HG03378 (cell line): Measurements from ENCODE around the gene ABLIM3.
"Not testable (repeated sequence)": the region's sequence is repeated elsewhere in the genome, so short reads cannot be mapped to it uniquely, and the experiment has no call there.

Experiments
- ATAC-seq: cut with Tn5 transposase; IDR thresholded peaks from one replicate; pipeline ENCODE4 v1.9.1; 2021; ENCODE audit warnings: mild to moderate bottlenecking, moderate library complexity; ENCODE audit not compliant: unreplicated experiment

The ABLIM3 gene

DNA sequence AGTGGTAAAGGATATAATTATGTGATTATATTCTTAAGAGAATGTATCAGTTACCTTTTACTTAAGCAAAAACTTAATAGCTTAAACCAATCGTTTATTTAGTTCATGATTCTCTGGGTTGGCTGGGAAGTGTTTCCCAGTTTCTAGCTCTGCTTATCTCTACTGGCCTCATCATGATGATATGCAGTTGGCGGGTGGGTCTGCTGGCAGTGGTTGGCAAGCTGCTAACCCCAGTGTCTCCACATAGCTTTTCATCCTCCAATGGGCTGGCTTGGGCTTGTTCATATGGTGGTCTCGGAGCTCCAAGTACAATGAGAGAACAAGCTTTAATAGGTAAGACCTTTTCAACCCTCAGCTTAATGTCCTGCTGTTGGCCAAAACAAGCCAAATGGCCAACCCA, 43.8 kb downstream of the ABLIM3 start:
- no peak for ATAC-seq

- no peak for ATAC-seq
These were observed 45.2 kb downstream of the ABLIM3 start for GRCh38 chr5:149186506-149186905.

GRCh38 chr5:149187617-149188016, 46.3 kb downstream of the ABLIM3 start:
- not testable (repeated sequence) for ATAC-seq

DNA sequence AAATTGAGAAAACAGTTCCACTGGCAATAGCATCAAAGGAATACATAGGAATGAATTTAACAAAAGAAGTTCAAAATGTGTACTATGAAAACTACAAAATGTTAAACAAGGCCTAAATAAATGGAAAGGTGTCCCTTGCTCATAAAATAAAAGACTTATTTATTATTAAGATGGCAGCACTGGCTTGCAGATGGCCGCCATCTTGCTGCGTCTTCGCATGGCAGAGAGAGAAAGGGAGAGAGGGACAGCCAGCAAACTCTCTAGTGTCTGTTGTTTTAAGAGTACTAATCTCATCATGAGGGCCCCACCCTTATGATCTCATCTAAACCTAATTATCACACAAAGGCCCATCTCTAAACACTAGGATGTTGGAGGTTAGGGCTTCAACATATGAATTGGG, 47.1 kb downstream of the ABLIM3 start:
- no peak for ATAC-seq

DNA sequence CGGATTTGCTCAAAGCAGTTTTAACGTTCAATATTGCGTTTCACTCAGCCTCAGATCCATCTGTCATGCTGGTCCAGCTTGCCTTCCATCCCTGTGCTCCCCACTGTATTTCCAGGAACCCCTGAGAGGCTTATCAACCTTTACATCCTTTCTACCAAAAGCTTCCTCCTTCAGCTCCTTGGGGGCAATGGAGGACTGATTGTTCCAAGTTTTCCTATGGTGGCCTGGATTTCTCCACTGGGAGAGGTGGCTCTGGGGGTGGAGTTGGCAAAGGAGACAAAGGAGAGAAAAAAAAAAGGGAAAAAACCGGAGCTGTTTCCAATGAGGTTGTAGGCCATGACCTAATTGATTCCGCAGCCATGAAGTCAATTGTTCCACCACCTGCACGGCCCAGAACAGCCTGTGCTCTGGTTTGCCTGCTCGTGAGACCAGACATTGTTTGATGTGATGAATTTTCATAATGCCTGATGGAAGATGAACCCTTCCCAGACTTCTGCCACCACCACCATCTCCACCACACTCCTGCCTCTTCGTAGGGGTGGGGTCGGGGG, 54.1 kb downstream of the ABLIM3 start:
- no peak for ATAC-seq

DNA sequence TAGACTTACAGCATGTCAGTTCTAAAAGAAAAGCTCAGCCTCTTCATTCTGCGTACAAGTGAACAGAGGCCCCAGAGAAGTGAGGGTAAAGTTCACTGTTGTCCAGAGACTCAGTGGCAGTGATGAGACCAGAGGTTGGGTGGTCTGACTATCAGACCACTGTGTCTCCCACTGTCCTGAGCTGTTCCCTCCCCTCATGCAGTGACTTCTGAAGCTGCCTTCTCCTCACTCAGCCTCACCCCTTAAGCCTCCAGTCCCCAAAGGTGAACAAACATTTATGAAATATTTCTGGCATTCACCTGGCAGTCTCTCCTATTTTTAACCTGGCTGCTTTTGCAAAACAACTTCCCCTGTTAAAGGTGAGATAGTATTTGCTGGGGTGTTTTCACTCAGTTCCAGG, 54.7 kb downstream of the ABLIM3 start:
- ATAC-seq = no peak

- ATAC-seq = no peak
These were observed 56.9 kb downstream of the ABLIM3 start for GRCh38 chr5:149198148-149198547.

- no peak for ATAC-seq
These were observed 59.1 kb downstream of the ABLIM3 start for GRCh38 chr5:149200355-149200754.

- no peak for ATAC-seq
These were observed 59.9 kb downstream of the ABLIM3 start for GRCh38 chr5:149201121-149201637.

- ATAC-seq = no peak
These were observed 61.7 kb downstream of the ABLIM3 start for GRCh38 chr5:149202910-149203451.

DNA sequence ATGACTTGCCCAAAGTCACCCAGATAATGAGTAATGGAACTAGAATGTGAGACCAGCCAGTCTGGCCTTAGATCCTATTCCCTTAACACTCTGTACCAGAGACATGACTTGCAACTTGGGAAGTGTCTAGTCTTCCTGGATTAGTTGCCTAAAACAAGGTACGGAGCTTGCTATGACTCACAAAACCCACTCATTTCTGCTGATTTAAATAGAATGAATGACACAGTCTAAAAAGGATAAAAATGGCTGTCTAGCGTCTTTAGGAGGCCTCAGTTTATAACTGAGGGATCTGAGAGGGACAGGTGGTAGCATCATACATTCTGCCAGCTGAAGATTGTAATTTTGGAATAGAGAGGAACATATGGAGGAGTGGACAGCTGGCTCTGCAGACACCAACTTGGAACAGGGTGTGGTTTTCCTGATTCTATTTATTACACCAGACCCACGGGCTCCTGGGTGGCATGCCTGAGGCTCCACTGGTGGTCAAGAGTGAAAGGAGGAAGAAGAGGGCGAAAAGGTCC, 62.7 kb downstream of the ABLIM3 start:
- no peak for ATAC-seq

DNA sequence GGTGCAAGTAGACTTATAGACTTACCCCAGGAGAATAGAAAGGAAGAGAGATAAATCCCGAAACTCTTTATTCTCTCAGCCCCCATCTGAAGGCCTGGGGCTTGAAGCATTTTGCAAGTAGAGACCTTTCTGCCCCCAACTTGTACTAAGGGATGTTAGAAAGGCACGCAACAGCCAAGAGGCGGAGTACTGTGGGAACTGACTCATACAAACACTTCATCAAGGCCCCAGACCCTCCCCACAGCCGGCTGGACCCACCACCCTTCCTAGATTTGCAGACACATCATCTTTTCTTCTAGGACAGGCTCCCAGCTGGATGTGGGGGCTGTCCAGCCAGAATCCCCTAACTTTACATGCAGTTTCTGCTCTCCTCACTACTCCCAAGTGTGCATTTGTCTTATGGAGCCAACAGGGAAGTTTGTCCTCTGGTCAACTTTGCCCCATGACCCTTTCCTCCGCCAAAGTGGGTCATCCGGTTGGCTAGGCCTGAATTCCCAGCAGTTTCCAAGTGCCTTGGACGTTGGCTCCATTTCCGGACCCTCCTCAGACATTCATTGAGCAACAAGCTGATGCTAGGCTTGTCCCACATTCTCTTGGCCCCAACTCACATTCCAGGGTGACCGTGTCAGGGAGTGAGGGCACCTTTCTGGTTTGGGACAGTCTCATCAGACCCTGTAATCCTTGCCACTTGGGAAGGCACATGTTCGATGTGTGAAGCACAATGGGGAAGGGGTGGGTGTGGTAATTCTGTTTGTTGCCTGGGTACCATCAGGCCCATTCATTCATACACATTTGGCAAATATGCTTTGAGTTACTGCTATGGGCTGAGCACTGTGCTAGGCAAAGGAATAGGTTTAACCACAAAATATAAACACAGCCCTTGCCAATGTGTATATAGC, 64.6 kb downstream of the ABLIM3 start:
- no peak for ATAC-seq

- ATAC-seq = no peak
These were observed 65.3 kb downstream of the ABLIM3 start for GRCh38 chr5:149206524-149207141.

DNA sequence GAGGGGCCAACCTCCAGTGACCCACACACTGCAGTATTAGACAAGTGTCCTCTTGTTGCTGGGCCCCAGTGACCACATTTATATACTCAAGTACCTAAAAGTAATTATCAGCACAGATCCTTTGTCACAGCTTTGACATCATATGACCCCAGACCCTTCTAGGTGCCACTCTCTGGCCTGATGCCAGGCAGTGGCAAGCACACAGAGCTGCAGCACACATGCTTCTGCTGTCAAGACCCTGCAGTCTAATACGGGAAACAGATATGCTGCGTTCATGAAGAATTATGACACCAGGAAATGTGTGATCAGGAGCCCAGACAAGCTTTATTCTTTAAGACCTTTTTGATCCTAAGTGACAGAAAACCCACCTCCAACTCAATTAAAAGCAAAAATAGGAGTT, 66.5 kb downstream of the ABLIM3 start:
- no peak for ATAC-seq

- ATAC-seq = no peak
These were observed 68.9 kb downstream of the ABLIM3 start for GRCh38 chr5:149210225-149210624.

DNA sequence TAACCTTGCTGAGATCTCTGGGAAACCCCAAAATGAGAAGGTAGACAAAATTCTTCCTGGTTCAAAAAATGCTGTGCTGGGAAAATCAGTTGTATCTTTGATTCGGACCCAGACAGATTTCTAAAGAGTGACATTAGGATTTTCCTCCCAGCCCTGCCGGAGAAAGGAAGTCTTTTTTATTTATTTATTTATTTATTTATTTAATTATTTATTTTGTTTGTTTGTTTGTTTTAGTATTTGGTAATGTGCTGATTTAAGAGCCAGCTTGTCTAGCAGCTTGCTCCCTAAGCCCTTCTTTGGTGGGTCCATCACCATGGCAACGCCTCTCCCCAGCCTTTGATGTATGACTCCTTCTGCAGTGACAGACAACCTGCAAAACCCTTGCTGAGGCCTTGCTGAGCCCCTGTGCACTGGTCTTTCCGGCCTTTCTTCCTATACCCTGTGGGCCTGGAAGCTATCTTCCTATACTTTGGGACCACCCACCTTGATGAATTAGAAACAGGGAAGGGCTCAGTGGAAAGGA, 69.7 kb downstream of the ABLIM3 start:
- no peak for ATAC-seq

GRCh38 chr5:149211566-149211965, 70.3 kb downstream of the ABLIM3 start:
- no peak for ATAC-seq

DNA sequence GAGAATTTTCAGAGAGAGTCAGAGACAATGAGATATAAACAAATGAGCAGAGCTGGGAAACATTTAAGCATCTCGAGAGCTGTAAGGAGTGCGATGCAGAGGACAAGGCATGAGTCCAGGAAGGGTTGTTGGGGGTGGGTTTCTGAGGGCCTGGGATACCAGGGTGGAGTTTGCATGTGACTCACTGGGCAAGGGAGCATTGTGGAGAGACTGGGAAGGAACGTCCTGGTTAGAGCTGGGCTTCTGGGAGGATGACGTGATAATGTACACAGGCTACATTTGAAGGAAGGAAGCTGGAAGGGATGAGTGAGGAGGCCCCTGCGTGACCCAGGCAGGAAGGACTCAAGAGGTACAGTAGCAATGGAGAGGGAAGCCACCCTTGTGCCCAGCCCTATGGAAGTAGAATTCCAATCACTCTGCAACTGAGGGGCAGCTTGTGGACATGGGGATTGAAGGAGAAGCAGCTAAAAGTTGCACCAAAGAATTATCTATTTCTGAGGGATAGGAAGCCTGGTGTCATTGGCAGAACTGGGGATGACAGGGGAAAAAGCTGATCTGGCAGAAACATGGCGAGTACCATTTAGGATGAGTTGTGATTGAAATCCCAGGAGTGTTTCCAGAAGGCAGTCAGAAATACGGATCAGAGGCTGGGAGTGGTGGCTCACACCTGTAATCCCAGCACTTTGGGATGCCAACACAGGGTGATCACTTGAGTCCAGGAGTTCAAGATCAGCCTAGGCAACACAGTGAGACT, 71.1 kb downstream of the ABLIM3 start:
- ATAC-seq = no peak

DNA sequence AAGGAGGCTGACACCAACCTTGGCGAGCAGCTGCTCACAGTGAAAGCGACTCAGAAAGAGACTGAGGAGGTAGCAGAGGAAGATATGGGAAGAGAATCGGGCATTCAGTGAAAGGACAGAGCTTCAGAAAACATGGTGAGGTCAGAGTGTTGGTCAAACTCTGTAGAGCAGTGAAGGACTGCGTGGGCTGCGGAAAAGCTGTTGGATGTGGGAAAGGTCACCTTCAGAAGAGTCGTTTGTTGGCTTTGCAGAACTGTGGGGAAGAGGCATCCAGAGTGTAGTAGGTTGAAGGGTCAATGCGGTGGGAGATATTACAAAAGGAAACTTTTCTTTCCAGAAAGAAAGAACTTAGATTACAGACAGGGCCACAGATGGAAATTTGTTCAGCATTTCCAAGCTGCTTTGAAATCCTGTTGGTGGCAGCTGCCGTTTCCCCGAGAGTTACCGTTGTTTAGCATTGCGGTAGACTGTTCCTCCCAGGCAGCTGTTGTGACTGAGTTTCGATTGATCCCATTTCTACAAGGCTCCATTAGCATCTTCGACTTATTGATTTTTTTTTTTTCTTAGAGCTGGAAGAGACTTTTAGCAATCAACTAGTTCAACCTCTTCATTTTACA, 72.1 kb downstream of the ABLIM3 start:
- no peak for ATAC-seq
